ENCODE data around the gene MED13L. TPM values are rescaled to one million over a fixed set of nuclear protein-coding genes. Genes with fewer than 3 reads are reported as not detected.

Gene MED13L
- total RNA-seq, 1 donor from 2014 or later: 97.7 TPM

GRCh38 chr12:116182359-116183063 lies 95.0 kb downstream of the MED13L start:
- H3K4me3 Mint-ChIP-seq: no peak overlapping the region
- peaks cover 26% of the 10 kb centered on the region for H3K4me1 Mint-ChIP-seq (ENCODE audit: unreplicated experiment)
- H3K9me3 Mint-ChIP-seq: no peaks in the 10 kb centered on the region
- DNase-seq (ENCODE audit: extremely low spot score, unreplicated experiment): no peak
- no peak overlapping the region for H3K27ac Mint-ChIP-seq
- TF ChIP-seq CTCF (conservative IDR thresholded peaks at IDR 0.05): no peak
- no peaks in the 10 kb centered on the region for H3K36me3 Mint-ChIP-seq
- H3K27me3 Mint-ChIP-seq: no peaks in the 10 kb centered on the region

GRCh38 chr12:116180448-116180847 lies 97.0 kb downstream of the MED13L start:
- H3K27ac Mint-ChIP-seq: no peak overlapping the region
- peaks cover 25% of the 10 kb centered on the region for H3K4me1 Mint-ChIP-seq (ENCODE audit: unreplicated experiment)
- DNase-seq (ENCODE audit: extremely low spot score, unreplicated experiment): no peak
- no peak for TF ChIP-seq CTCF (conservative IDR thresholded peaks at IDR 0.05)
- no peaks in the 10 kb centered on the region for H3K36me3 Mint-ChIP-seq
- H3K9me3 Mint-ChIP-seq: no peaks in the 10 kb centered on the region
- H3K27me3 Mint-ChIP-seq: no peaks in the 10 kb centered on the region
- H3K4me3 Mint-ChIP-seq: no peak overlapping the region

- Mint-ChIP-seq H3K9me3 (no peaks in the 10 kb centered on the region), H3K4me3 (no peak overlapping the region), H3K27ac (no peak overlapping the region), H3K36me3 (no peaks in the 10 kb centered on the region), H3K27me3 (no peaks in the 10 kb centered on the region), H3K4me1 (ENCODE audit: unreplicated experiment) (peaks cover 25% of the 10 kb centered on the region)
- DNase-seq (ENCODE audit: extremely low spot score, unreplicated experiment): no peak
- TF ChIP-seq CTCF (conservative IDR thresholded peaks at IDR 0.05): no peak
Observed at GRCh38 chr12:116179384-116179783, 98.1 kb downstream of the MED13L start.

GRCh38 chr12:116177017-116177416 lies 100.5 kb downstream of the MED13L start:
- Mint-ChIP-seq H3K4me3 (no peak overlapping the region), H3K9me3 (no peaks in the 10 kb centered on the region), H3K27me3 (no peaks in the 10 kb centered on the region), H3K36me3 (no peaks in the 10 kb centered on the region), H3K27ac (no peak overlapping the region), H3K4me1 (ENCODE audit: unreplicated experiment) (peaks cover 28% of the 10 kb centered on the region)
- TF ChIP-seq CTCF (conservative IDR thresholded peaks at IDR 0.05): no peak
- no peak for DNase-seq (ENCODE audit: extremely low spot score, unreplicated experiment)

- H3K27me3 Mint-ChIP-seq: no peaks in the 10 kb centered on the region
- TF ChIP-seq CTCF (conservative IDR thresholded peaks at IDR 0.05): no peak
- no peak for DNase-seq (ENCODE audit: extremely low spot score, unreplicated experiment)
- peaks cover 32% of the 10 kb centered on the region for H3K4me1 Mint-ChIP-seq (ENCODE audit: unreplicated experiment)
- H3K4me3 Mint-ChIP-seq: no peak overlapping the region
- H3K9me3 Mint-ChIP-seq: no peaks in the 10 kb centered on the region
- H3K27ac Mint-ChIP-seq: no peak overlapping the region
- H3K36me3 Mint-ChIP-seq: no peaks in the 10 kb centered on the region
Observed at GRCh38 chr12:116174904-116175303, 102.6 kb downstream of the MED13L start.

Data from type B pancreatic cell (in vitro differentiated cells).